Neural progenitor cell (in vitro differentiated cells): ENCODE results near the gene THYN1. TPM values are rescaled to one million over a fixed set of nuclear protein-coding genes. Genes with fewer than 3 reads are reported as not detected.

Experiments used
- DNase-seq: peaks from one replicate; pipeline ENCODE4 v3.0.0-alpha.2; 2016; ENCODE audit warnings: low spot score
- H2AFZ ChIP-seq: fragments of 200-600 bp; sonication (generic); replicated peaks from 2 replicates; pipeline ENCODE4 v1.6.1; 2016; ENCODE audit warnings: antibody characterized with exemption
- H3F3A ChIP-seq: fragments of 200-600 bp; sonication (generic); 2 replicates; pipeline ENCODE4 v1.6.1; 2016; ENCODE audit warnings: antibody characterized with exemption, low read depth
- H3K27ac ChIP-seq: fragments of 200-600 bp; sonication (generic); 2 replicates; pipeline ENCODE4 v1.5.1; 2016; ENCODE audit warnings: mild to moderate bottlenecking
- H3K27me3 ChIP-seq: fragments of 200-600 bp; sonication (generic); 2 replicates; pipeline ENCODE4 v1.6.1; 2016; ENCODE audit warnings: mild to moderate bottlenecking, moderate library complexity
- H3K36me3 ChIP-seq: fragments of 200-600 bp; sonication (generic); 2 replicates; pipeline ENCODE4 v1.5.1; 2016
- H3K4me1 ChIP-seq: fragments of 200-600 bp; sonication (generic); 2 replicates; pipeline ENCODE4 v1.6.1; 2016; ENCODE audit warnings: mixed run types
- H3K4me2 ChIP-seq: fragments of 200-600 bp; sonication (generic); 2 replicates; pipeline ENCODE4 v1.6.1; 2016
- H3K4me3 ChIP-seq: fragments of 200-600 bp; sonication (generic); 2 replicates; pipeline ENCODE4 v1.5.1; 2016
- H3K79me2 ChIP-seq: fragments of 200-600 bp; sonication (generic); 2 replicates; pipeline ENCODE4 v1.6.1; 2016; ENCODE audit warnings: low read depth
- H3K9ac ChIP-seq: fragments of 200-600 bp; sonication (generic); 2 replicates; pipeline ENCODE4 v1.6.1; 2016
- H3K9me3 ChIP-seq: fragments of 200-600 bp; sonication (generic); 2 replicates; pipeline ENCODE4 v1.5.1; 2016; ENCODE audit warnings: low read depth
- H4K20me1 ChIP-seq: fragments of 200-600 bp; sonication (generic); 2 replicates; pipeline ENCODE4 v1.6.1; 2016; ENCODE audit warnings: low read depth
- H3K27ac Mint-ChIP-seq: 3 replicates; pipeline ENCODE4 v1.8.0; 2021; ENCODE audit warnings: mixed read lengths
- H3K27me3 Mint-ChIP-seq: 2 replicates; pipeline ENCODE4 v1.8.0; 2022; ENCODE audit warnings: low read depth, mild to moderate bottlenecking, inconsistent platforms, moderate library complexity, mixed read lengths; ENCODE audit not compliant: insufficient read depth
- H3K36me3 Mint-ChIP-seq: 3 replicates; pipeline ENCODE4 v1.8.0; 2021; ENCODE audit warnings: mixed read lengths
- H3K4me1 Mint-ChIP-seq: 3 replicates; pipeline ENCODE4 v1.8.0; 2021; ENCODE audit warnings: mixed read lengths
- H3K4me3 Mint-ChIP-seq: 3 replicates; pipeline ENCODE4 v1.8.0; 2021; ENCODE audit warnings: mild to moderate bottlenecking, moderate library complexity, mixed read lengths
- H3K9me3 Mint-ChIP-seq: 3 replicates; pipeline ENCODE4 v1.8.0; 2020; ENCODE audit warnings: mixed read lengths
- EZH2 ChIP-seq: fragments of 200-600 bp; sonication (generic); IDR thresholded peaks from 2 replicates; pipeline ENCODE4 v1.6.1; 2017; ENCODE audit warnings: antibody characterized with exemption, mild to moderate bottlenecking, moderate library complexity
- EZH2phosphoT487 ChIP-seq: fragments of 200-600 bp; sonication (generic); IDR thresholded peaks from 2 replicates; pipeline ENCODE4 v1.6.1; 2017; ENCODE audit warnings: antibody characterized with exemption
- total RNA-seq: library from RNA; depleted of rRNA; stranded (reverse); fragments of >200 nt; gene quantifications from 2 replicates; pipeline ENCODE4 v1.2.3, GENCODE V29; 2015; ENCODE audit warnings: low replicate concordance
- TF ChIP-seq, protein P1 (sequence below): fragments of 200-600 bp; sonication (generic); IDR thresholded peaks from 2 replicates; pipeline ENCODE4 v1.5.1; 2017; ENCODE audit warnings: antibody characterized with exemption, mild to moderate bottlenecking

Gene THYN1
- total RNA-seq, 1 donor from 2014 or later: 109 TPM

DNA sequence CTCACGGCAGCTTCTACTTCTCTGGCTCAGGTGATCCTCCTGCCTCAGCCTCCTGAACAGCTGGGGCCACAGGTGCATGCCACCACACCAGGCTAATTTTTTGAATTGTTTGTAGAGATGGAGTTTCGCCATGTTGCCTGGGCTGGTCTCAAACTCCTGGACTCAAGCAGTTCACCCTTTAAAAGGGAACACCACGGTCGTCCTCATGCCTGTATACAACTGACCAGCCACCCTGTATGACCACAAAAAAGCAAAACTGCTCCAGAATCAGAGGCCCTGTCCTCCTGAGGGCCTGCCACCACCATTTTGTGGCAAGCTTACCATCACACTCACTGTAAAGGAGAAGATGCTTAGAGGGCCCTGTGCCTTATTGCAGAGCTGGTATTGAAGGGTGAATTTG lies 25.2 kb upstream of the THYN1 start:
- Mint-ChIP-seq H3K9me3 (peaks cover 3% of the 10 kb centered on the region), H3K4me3 (no peak overlapping the region), H3K36me3 (peaks cover 4% of the 10 kb centered on the region), H3K4me1 (peaks cover 21% of the 10 kb centered on the region), H3K27me3 (peaks cover 43% of the 10 kb centered on the region), H3K27ac (no peak overlapping the region)
- Histone ChIP-seq H3K9me3 (no peaks in the 10 kb centered on the region), H3K9ac (no peak overlapping the region), H3K4me3 (no peak overlapping the region), H3K4me2 (no peak overlapping the region), H3K27ac (no peak overlapping the region), H3K4me1 (no peaks in the 10 kb centered on the region), H3K27me3 (peaks cover 57% of the 10 kb centered on the region), H3K79me2 (no peaks in the 10 kb centered on the region), H3K36me3 (no peaks in the 10 kb centered on the region), H4K20me1 (peaks cover 11% of the 10 kb centered on the region), H3F3A (peaks cover 16% of the 10 kb centered on the region), H2AFZ (no peak overlapping the region)
- TF ChIP-seq, protein P1, sequence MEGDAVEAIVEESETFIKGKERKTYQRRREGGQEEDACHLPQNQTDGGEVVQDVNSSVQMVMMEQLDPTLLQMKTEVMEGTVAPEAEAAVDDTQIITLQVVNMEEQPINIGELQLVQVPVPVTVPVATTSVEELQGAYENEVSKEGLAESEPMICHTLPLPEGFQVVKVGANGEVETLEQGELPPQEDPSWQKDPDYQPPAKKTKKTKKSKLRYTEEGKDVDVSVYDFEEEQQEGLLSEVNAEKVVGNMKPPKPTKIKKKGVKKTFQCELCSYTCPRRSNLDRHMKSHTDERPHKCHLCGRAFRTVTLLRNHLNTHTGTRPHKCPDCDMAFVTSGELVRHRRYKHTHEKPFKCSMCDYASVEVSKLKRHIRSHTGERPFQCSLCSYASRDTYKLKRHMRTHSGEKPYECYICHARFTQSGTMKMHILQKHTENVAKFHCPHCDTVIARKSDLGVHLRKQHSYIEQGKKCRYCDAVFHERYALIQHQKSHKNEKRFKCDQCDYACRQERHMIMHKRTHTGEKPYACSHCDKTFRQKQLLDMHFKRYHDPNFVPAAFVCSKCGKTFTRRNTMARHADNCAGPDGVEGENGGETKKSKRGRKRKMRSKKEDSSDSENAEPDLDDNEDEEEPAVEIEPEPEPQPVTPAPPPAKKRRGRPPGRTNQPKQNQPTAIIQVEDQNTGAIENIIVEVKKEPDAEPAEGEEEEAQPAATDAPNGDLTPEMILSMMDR: no peak
- no peak for TF ChIP-seq EZH2
- TF ChIP-seq EZH2phosphoT487: no peak
- DNase-seq: no peak

DNA sequence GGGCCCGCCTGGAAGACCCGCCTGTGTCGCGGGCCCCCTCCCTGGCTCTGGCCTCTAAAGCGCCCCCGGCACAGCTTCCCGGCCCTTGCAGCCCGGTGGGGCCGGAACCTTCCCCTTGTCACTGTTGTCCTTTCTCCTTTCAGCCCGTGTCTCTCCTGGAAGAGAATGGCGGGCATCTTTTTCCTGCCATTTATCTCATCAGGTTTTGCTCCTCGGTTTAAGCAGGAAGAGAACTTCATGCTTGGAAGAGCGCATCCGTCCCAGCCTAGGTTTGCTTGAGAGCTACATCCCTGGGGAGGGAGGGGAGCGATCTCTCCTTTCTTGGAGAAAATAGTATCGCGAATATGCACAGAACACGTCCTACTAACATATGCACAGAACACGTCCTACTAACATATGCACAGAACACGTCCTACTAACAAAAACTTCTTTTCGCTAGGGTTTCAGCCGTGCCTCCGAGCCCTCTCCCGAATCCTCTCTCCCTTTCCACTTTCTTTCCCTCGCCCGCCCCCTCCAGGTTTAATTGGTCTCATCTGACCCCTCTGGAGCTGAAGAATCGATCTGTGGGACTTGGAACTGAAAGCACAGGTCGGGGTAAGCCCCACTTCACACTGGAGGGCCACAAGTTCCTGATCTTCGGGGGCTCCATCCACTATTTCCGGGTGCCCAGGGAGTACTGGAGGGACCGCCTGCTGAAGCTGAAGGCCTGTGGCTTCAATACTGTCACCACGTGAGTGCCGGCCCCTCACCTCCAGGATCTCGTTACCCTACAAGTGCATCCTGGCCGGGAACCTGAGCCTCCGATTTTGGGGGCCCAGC lies 24.2 kb upstream of the THYN1 start:
- peaks cover 31% of the 10 kb centered on the region for H3K4me1 Mint-ChIP-seq
- peak overlapping the region; percentile 53 for H2AFZ ChIP-seq
- no peaks in the 10 kb centered on the region for H3K4me1 ChIP-seq
- H3K36me3 Mint-ChIP-seq: peaks cover 4% of the 10 kb centered on the region
- H3K27ac ChIP-seq: no peak overlapping the region
- no peaks in the 10 kb centered on the region for H3K79me2 ChIP-seq
- H3K27me3 Mint-ChIP-seq: peaks cover 47% of the 10 kb centered on the region
- H3K36me3 ChIP-seq: no peaks in the 10 kb centered on the region
- H3K27me3 ChIP-seq: peaks cover 67% of the 10 kb centered on the region
- peaks cover 3% of the 10 kb centered on the region for H3K9me3 Mint-ChIP-seq
- peak; percentile 50 for DNase-seq
- peak; percentile 81 for TF ChIP-seq EZH2
- TF ChIP-seq, protein P1: peak; percentile 21
- peak; percentile 60 for TF ChIP-seq EZH2phosphoT487
- H4K20me1 ChIP-seq: peaks cover 14% of the 10 kb centered on the region
- H3K9me3 ChIP-seq: no peaks in the 10 kb centered on the region
- peak overlapping the region; percentile 84 for H3K4me3 Mint-ChIP-seq
- H3K27ac Mint-ChIP-seq: no peak overlapping the region
- H3K4me3 ChIP-seq: peak overlapping the region; percentile 50
- H3F3A ChIP-seq: peaks cover 16% of the 10 kb centered on the region
- no peak overlapping the region for H3K9ac ChIP-seq
- H3K4me2 ChIP-seq: peak overlapping the region; percentile 74

DNA sequence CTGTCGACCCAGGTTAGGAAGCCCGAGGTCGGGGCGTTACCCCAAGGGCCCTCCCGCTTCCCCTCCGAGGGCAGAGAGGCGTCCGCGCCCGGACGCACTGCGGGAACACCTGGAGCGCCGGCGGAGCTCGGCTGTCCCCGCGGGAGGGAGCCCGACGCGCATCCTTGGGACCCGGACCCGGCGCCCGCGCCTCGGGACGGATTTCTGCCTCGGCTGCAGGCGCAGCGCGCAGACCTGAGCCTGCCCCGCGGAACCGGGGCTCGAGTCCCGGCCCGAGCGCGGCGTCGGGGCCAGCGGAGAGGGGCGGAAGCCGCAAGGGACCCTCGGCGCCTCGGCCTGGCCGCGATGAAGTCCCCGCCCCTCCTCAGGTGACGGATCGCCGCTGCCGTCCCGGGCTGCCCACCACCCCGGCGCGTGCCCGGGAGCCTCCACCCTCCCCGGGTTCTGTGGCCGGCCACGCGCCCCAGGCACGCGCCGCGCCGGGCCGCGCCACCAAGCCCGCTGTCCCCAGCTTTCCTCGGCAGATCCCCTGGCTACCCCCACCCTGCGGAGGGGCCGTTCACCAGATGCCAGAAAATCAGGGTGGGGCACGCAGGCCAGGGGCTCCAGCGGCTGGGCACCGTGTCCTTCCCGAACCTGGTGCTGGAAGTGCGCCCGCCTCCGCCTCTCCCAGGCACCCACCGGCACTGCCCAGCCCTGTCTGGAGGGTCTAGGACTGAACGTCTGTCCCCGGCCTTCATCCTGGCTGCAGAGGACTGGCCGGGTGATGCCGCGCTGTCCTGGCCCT lies 23.4 kb upstream of the THYN1 start:
- Histone ChIP-seq H3K9me3 (no peaks in the 10 kb centered on the region), H3K9ac (no peak overlapping the region), H3K27ac (no peak overlapping the region), H3F3A (peaks cover 16% of the 10 kb centered on the region), H3K4me1 (no peaks in the 10 kb centered on the region), H3K36me3 (no peaks in the 10 kb centered on the region), H3K4me2 (peak overlapping the region; percentile 74), H3K27me3 (peaks cover 75% of the 10 kb centered on the region), H3K79me2 (no peaks in the 10 kb centered on the region), H4K20me1 (peaks cover 14% of the 10 kb centered on the region), H2AFZ (peak overlapping the region; percentile 53), H3K4me3 (peak overlapping the region; percentile 50)
- peaks cover 3% of the 10 kb centered on the region for H3K9me3 Mint-ChIP-seq
- peak overlapping the region; percentile 86 for H3K4me3 Mint-ChIP-seq
- TF ChIP-seq EZH2phosphoT487 (peak; percentile 76), EZH2 (peak; percentile 87)
- TF ChIP-seq, protein P1: no peak
- H3K27ac Mint-ChIP-seq: no peak overlapping the region
- H3K36me3 Mint-ChIP-seq: peaks cover 4% of the 10 kb centered on the region
- H3K27me3 Mint-ChIP-seq: peaks cover 52% of the 10 kb centered on the region
- DNase-seq: peak; percentile 56
- peaks cover 33% of the 10 kb centered on the region for H3K4me1 Mint-ChIP-seq
